Measurements from ENCODE around the gene FBXO10.

- TF ChIP-seq CTCF (conservative IDR thresholded peaks at IDR 0.05) (no peak), ZFX (IDR thresholded peaks at IDR 0.05) (no peak)
Measured at GRCh38 chr9:37559125-37559524, 17.1 kb downstream of the FBXO10 start.

Measured in C4-2B (cell line).